Measurements from ENCODE around the gene SLC22A12. TPM values are rescaled to one million over a fixed set of nuclear protein-coding genes. Genes with fewer than 3 reads are reported as not detected.

The SLC22A12 gene
- total RNA-seq, 4 donors from 2014 or later, result not detected

GRCh38 chr11:64564947-64565889, 25.8 kb upstream of the SLC22A12 start:
- no peaks in the 10 kb centered on the region for H3K27me3 ChIP-seq
- no peak overlapping the region for H3K4me3 ChIP-seq
- no peaks in the 10 kb centered on the region for H3K9me3 ChIP-seq
- no peaks in the 10 kb centered on the region for H3K36me3 ChIP-seq
- H3K27ac ChIP-seq, result no peak overlapping the region
- H3K4me1 ChIP-seq, result no peaks in the 10 kb centered on the region
- TF ChIP-seq CTCF (IDR thresholded peaks at IDR 0.05) (no peak), POLR2A (IDR thresholded peaks at IDR 0.05) (no peak)
- DNase-seq, result peak in 1 of 3 donors; percentile 31

- no peaks in the 10 kb centered on the region for H3K9me3 ChIP-seq
- no peaks in the 10 kb centered on the region for H3K27me3 ChIP-seq
- H3K4me1 ChIP-seq, result no peaks in the 10 kb centered on the region
- H3K4me3 ChIP-seq, result no peak overlapping the region
- H3K36me3 ChIP-seq, result no peaks in the 10 kb centered on the region
- TF ChIP-seq POLR2A (IDR thresholded peaks at IDR 0.05) (no peak), CTCF (IDR thresholded peaks at IDR 0.05) (no peak)
- DNase-seq, result peak in 2 of 3 donors; percentile 22 to 68
- no peak overlapping the region for H3K27ac ChIP-seq
Observed at GRCh38 chr11:64566042-64566914, 24.7 kb upstream of the SLC22A12 start.

- TF ChIP-seq CTCF (IDR thresholded peaks at IDR 0.05) (no peak), POLR2A (IDR thresholded peaks at IDR 0.05) (no peak)
- Histone ChIP-seq H3K9me3 (no peaks in the 10 kb centered on the region), H3K36me3 (no peaks in the 10 kb centered on the region), H3K4me3 (no peak overlapping the region), H3K27ac (no peak overlapping the region), H3K27me3 (no peaks in the 10 kb centered on the region), H3K4me1 (no peaks in the 10 kb centered on the region)
- peak in 1 of 3 donors; percentile 36 for DNase-seq
Observed at GRCh38 chr11:64566915-64567891, 23.8 kb upstream of the SLC22A12 start.

GRCh38 chr11:64568041-64568571, 22.9 kb upstream of the SLC22A12 start:
- H3K36me3 ChIP-seq, result no peaks in the 10 kb centered on the region
- TF ChIP-seq CTCF (IDR thresholded peaks at IDR 0.05) (no peak), POLR2A (IDR thresholded peaks at IDR 0.05) (no peak)
- H3K4me1 ChIP-seq, result no peaks in the 10 kb centered on the region
- H3K27ac ChIP-seq, result no peak overlapping the region
- no peak overlapping the region for H3K4me3 ChIP-seq
- H3K9me3 ChIP-seq, result no peaks in the 10 kb centered on the region
- DNase-seq, result no peak
- H3K27me3 ChIP-seq, result no peaks in the 10 kb centered on the region

Data from Peyer's patch (tissue), 4 donors.